OCI-LY7 (cell line): ENCODE data around the gene MTCL1. TPM values are rescaled to one million over a fixed set of nuclear protein-coding genes. Genes with fewer than 3 reads are reported as not detected.

Source experiments
- BruUV-seq: library from RNA; stranded (reverse); fragments of 400-500 nt; replicated peaks from 2 replicates; lab custom pipeline; 2021; lab: Mats Ljungman, UMichigan
- CTCF ChIA-PET: fragments of 300-600 bp; sonication (Branson Sonifier 250); formaldehyde crosslinking; loops from one replicate; lab custom pipeline; 2022; ENCODE audit warnings: antibody characterized with exemption; ENCODE audit not compliant: unreplicated experiment; lab: Charles Lee
- POLR2A ChIA-PET: fragments of 300-600 bp; sonication (Branson Sonifier 250); formaldehyde crosslinking; loops from one replicate; lab custom pipeline; 2022; ENCODE audit warnings: antibody characterized with exemption; lab: Charles Lee
- DNase-seq: peaks from one replicate; pipeline ENCODE4 v3.0.0-alpha.2; 2015; ENCODE audit warnings: low spot score
- H2AFZ ChIP-seq: fragments of 200-600 bp; sonication (generic), shearing (Covaris generic); 2 replicates; pipeline ENCODE4 v1.6.1; 2014; ENCODE audit warnings: mild to moderate bottlenecking, antibody characterized with exemption, low read length, moderate library complexity
- H3K27ac ChIP-seq: fragments of 200-600 bp; sonication (generic); 2 replicates; pipeline ENCODE4 v1.5.1; 2014; ENCODE audit warnings: mixed run types, low read depth, mild to moderate bottlenecking, moderate library complexity, low read length, inconsistent platforms; ENCODE audit not compliant: poor library complexity, severe bottlenecking
- H3K36me3 ChIP-seq: fragments of 200-600 bp; sonication (generic); 2 replicates; pipeline ENCODE4 v1.6.1; 2014; ENCODE audit warnings: mild to moderate bottlenecking, antibody characterized with exemption, low read length, moderate library complexity, mixed read lengths; ENCODE audit not compliant: insufficient read depth
- H3K4me1 ChIP-seq: fragments of 200-600 bp; sonication (generic); 2 replicates; pipeline ENCODE4 v1.5.1; 2014; ENCODE audit warnings: mild to moderate bottlenecking, low read length; ENCODE audit not compliant: insufficient read depth, poor library complexity, severe bottlenecking
- H3K4me2 ChIP-seq: fragments of 200-600 bp; sonication (generic); 2 replicates; pipeline ENCODE4 v1.6.1; 2014; ENCODE audit warnings: mild to moderate bottlenecking, low read length
- H3K4me3 ChIP-seq: fragments of 200-600 bp; sonication (generic); 2 replicates; pipeline ENCODE4 v1.5.1; 2014; ENCODE audit warnings: mild to moderate bottlenecking, low read depth, low read length; ENCODE audit not compliant: poor library complexity, severe bottlenecking
- H3K79me2 ChIP-seq: fragments of 200-600 bp; sonication (generic); 2 replicates; pipeline ENCODE4 v1.6.1; 2016; ENCODE audit warnings: low read depth, mild to moderate bottlenecking, low read length, moderate library complexity, mixed read lengths; ENCODE audit not compliant: insufficient read depth
- H3K9me2 ChIP-seq: fragments of 200-600 bp; sonication (generic); 2 replicates; pipeline ENCODE4 v1.6.1; 2016; ENCODE audit warnings: mild to moderate bottlenecking, low read length, mixed read lengths; ENCODE audit not compliant: insufficient read depth
- H3K9me3 ChIP-seq: fragments of 200-600 bp; sonication (generic); 2 replicates; pipeline ENCODE4 v1.6.1; 2014; ENCODE audit warnings: mild to moderate bottlenecking, mixed run types, low read length, mixed read lengths
- H4K20me1 ChIP-seq: fragments of 200-600 bp; sonication (generic); 2 replicates; pipeline ENCODE4 v1.6.1; 2014; ENCODE audit warnings: mild to moderate bottlenecking, antibody characterized with exemption, low read length, moderate library complexity, mixed read lengths; ENCODE audit not compliant: insufficient read depth
- CTCF ChIP-seq: fragments of 200-600 bp; sonication (generic); conservative IDR thresholded peaks from 2 replicates; pipeline ENCODE4 v1.5.1; 2014; ENCODE audit warnings: mild to moderate bottlenecking, antibody characterized with exemption, low read length, moderate library complexity, mixed read lengths
- EZH2phosphoT487 ChIP-seq: fragments of 200-600 bp; sonication (generic); IDR thresholded peaks from 2 replicates; pipeline ENCODE4 v1.6.1; 2018; ENCODE audit warnings: low read depth, borderline replicate concordance, mild to moderate bottlenecking, mixed run types, antibody characterized with exemption, low read length, moderate library complexity, mixed read lengths
- intact Hi-C: fragments of 100-400 bp; cut with micrococcal nuclease; formaldehyde crosslinking; loops from one replicate; pipeline ENCODE4 v1.10.0; 2022; ENCODE audit not compliant: unreplicated experiment
- total RNA-seq, 2 experiments: library from RNA; depleted of rRNA in 1 of 2; stranded (reverse); fragments of >200 nt in 1 of 2; shearing (Covaris generic) in 1 of 2; gene quantifications; 2 replicates each; pipeline ENCODE4 v1.2.3, GENCODE V29; 2014 to 2022

The MTCL1 gene
- total RNA-seq, 2 experiments from 2014 or later, result 96.8 to 159 TPM

GRCh38 chr18:8806798-8807487, 101.6 kb downstream of the MTCL1 start:
- CTCF ChIA-PET, result no interaction called here
- Histone ChIP-seq H3K9me3 (no peaks in the 10 kb centered on the region), H3K79me2 (no peaks in the 10 kb centered on the region), H3K27ac (no peak overlapping the region), H3K4me3 (no peak overlapping the region), H4K20me1 (no peaks in the 10 kb centered on the region), H3K9me2 (no peaks in the 10 kb centered on the region), H2AFZ (no peak overlapping the region), H3K4me1 (no peaks in the 10 kb centered on the region), H3K4me2 (no peak overlapping the region), H3K36me3 (peaks cover 84% of the 10 kb centered on the region)
- intact Hi-C loops, result no loop called here
- POLR2A ChIA-PET, result interaction anchor here (0.6 to 0.7 kb wide), 2 partner anchors 11 to 589 kb away, joined by 3 to 4 read pairs; no protein-coding TSS in a partner anchor
- no TSS peak for BruUV-seq
- TF ChIP-seq CTCF, result no peak
- TF ChIP-seq EZH2phosphoT487, result no peak
- DNase-seq, result no peak

- no peaks in the 10 kb centered on the region for H4K20me1 ChIP-seq
- H3K27ac ChIP-seq, result no peak overlapping the region
- intact Hi-C loops, result no loop called here
- H3K4me1 ChIP-seq, result no peaks in the 10 kb centered on the region
- CTCF ChIA-PET, result no interaction called here
- POLR2A ChIA-PET, result interaction anchor here (0.6 to 0.7 kb wide), 2 partner anchors 12 to 588 kb away, joined by 3 to 4 read pairs; no protein-coding TSS in a partner anchor
- H2AFZ ChIP-seq, result no peak overlapping the region
- no peaks in the 10 kb centered on the region for H3K9me2 ChIP-seq
- no peaks in the 10 kb centered on the region for H3K79me2 ChIP-seq
- no peak overlapping the region for H3K4me2 ChIP-seq
- H3K4me3 ChIP-seq, result no peak overlapping the region
- TF ChIP-seq CTCF (no peak), EZH2phosphoT487 (no peak)
- H3K36me3 ChIP-seq, result peaks cover 84% of the 10 kb centered on the region
- no peak for DNase-seq
- no peaks in the 10 kb centered on the region for H3K9me3 ChIP-seq
- no TSS peak for BruUV-seq
These were observed 102.1 kb downstream of the MTCL1 start for GRCh38 chr18:8807488-8807805.

- POLR2A ChIA-PET, result interaction anchor here (0.7 to 1.2 kb wide), 3 partner anchors 12 to 23 kb away, joined by 4 to 5 read pairs (median 5); no protein-coding TSS in a partner anchor
- Histone ChIP-seq H3K79me2 (no peaks in the 10 kb centered on the region), H3K4me2 (no peak overlapping the region), H3K9me2 (no peaks in the 10 kb centered on the region), H3K4me3 (no peak overlapping the region), H2AFZ (no peak overlapping the region), H3K27ac (no peak overlapping the region), H3K4me1 (no peaks in the 10 kb centered on the region), H4K20me1 (no peaks in the 10 kb centered on the region), H3K9me3 (no peaks in the 10 kb centered on the region), H3K36me3 (peaks cover 84% of the 10 kb centered on the region)
- DNase-seq, result no peak
- TF ChIP-seq CTCF (no peak), EZH2phosphoT487 (no peak)
- CTCF ChIA-PET, result no interaction called here
- intact Hi-C loops, result no loop called here
- no TSS peak for BruUV-seq
These were observed 102.6 kb downstream of the MTCL1 start for GRCh38 chr18:8808001-8808400.
